Neuron (in vitro differentiated cells): Measurements from ENCODE around the gene COG2.

Source experiments
- H2AFZ ChIP-seq: one replicate; pipeline ENCODE4 v1.6.1; 2013; ENCODE audit warnings: low read depth, mild to moderate bottlenecking, inconsistent platforms, low read length, moderate library complexity
- H3K27me3 ChIP-seq: one replicate; pipeline ENCODE4 v1.6.1; 2013; ENCODE audit warnings: low read length; ENCODE audit not compliant: insufficient read depth
- H3K36me3 ChIP-seq: one replicate; pipeline ENCODE4 v1.6.1; 2013; ENCODE audit warnings: low read length; ENCODE audit not compliant: insufficient read depth
- H3K4me1 ChIP-seq: one replicate; pipeline ENCODE4 v1.6.1; 2013; ENCODE audit warnings: low read length; ENCODE audit not compliant: insufficient read depth
- H3K4me3 ChIP-seq: 2 replicates; pipeline ENCODE4 v1.5.1; 2013; ENCODE audit warnings: mild to moderate bottlenecking, low read length, moderate library complexity
- H3K9me3 ChIP-seq: one replicate; pipeline ENCODE4 v1.6.1; 2013; ENCODE audit warnings: low read length

COG2 gene

GRCh38 chr1:230701895-230702768, 59.9 kb downstream of the COG2 start:
- Histone ChIP-seq H3K27me3 (peaks cover 10% of the 10 kb centered on the region), H3K4me1 (peaks cover 13% of the 10 kb centered on the region), H3K36me3 (no peaks in the 10 kb centered on the region), H3K9me3 (no peaks in the 10 kb centered on the region), H3K4me3 (no peak overlapping the region), H2AFZ (no peak overlapping the region)

- Histone ChIP-seq H3K27me3 (peaks cover 18% of the 10 kb centered on the region), H3K36me3 (no peaks in the 10 kb centered on the region), H3K9me3 (no peaks in the 10 kb centered on the region), H3K4me3 (no peak overlapping the region), H3K4me1 (peaks cover 13% of the 10 kb centered on the region), H2AFZ (no peak overlapping the region)
Observed at GRCh38 chr1:230702934-230703678, 60.8 kb downstream of the COG2 start.

- H3K4me3 ChIP-seq = no peak overlapping the region
- H2AFZ ChIP-seq = no peak overlapping the region
- no peaks in the 10 kb centered on the region for H3K9me3 ChIP-seq
- no peaks in the 10 kb centered on the region for H3K36me3 ChIP-seq
- H3K27me3 ChIP-seq = peaks cover 21% of the 10 kb centered on the region
- H3K4me1 ChIP-seq = peaks cover 13% of the 10 kb centered on the region
Observed at GRCh38 chr1:230703679-230704385, 61.6 kb downstream of the COG2 start.

- Histone ChIP-seq H3K9me3 (no peaks in the 10 kb centered on the region), H3K27me3 (peaks cover 23% of the 10 kb centered on the region), H2AFZ (no peak overlapping the region), H3K4me3 (no peak overlapping the region), H3K4me1 (peaks cover 13% of the 10 kb centered on the region), H3K36me3 (no peaks in the 10 kb centered on the region)
Observed at GRCh38 chr1:230704830-230705229, 62.5 kb downstream of the COG2 start.

DNA sequence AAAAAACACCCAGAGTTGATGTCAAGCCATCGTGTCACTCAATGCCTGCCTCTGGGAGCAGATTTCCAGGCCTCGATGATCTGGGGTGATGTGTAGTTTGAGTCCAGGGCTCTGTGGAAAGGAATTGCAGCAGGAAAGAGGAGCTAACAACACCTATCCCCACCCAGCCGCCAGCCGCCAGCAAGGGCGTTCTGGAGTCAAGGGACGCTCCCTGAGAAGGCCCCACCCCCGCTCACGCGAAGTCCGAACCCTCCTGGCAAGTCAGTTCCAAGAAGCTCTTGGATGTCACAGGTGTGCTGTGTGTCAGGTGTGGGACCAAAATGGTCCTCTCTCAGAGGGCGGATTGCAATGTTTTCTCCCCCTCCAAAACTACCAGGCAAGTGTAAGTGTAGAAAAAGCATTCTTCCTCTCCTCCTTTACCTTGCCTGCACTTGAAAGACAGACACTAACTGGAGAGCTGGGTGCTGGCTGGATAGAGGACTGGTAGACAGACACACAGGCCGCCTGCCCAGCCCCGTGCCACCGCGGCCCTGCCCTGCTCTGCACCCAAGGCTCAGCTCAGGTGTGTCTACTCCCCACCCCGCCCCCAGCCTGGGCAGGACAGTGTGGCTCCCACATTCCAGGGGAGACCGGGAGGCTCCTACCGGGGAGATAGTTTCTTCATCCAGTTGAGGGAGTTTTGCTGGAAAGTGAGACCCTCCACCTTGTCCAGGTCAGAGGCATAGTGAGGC, 63.2 kb downstream of the COG2 start:
- Histone ChIP-seq H2AFZ (no peak overlapping the region), H3K9me3 (no peaks in the 10 kb centered on the region), H3K27me3 (peaks cover 23% of the 10 kb centered on the region), H3K4me3 (no peak overlapping the region), H3K4me1 (peaks cover 13% of the 10 kb centered on the region), H3K36me3 (no peaks in the 10 kb centered on the region)

GRCh38 chr1:230706020-230706699, 63.9 kb downstream of the COG2 start:
- H2AFZ ChIP-seq = no peak overlapping the region
- peaks cover 13% of the 10 kb centered on the region for H3K4me1 ChIP-seq
- H3K36me3 ChIP-seq = no peaks in the 10 kb centered on the region
- peaks cover 23% of the 10 kb centered on the region for H3K27me3 ChIP-seq
- no peak overlapping the region for H3K4me3 ChIP-seq
- H3K9me3 ChIP-seq = no peaks in the 10 kb centered on the region

GRCh38 chr1:230706887-230707731, 64.8 kb downstream of the COG2 start:
- Histone ChIP-seq H2AFZ (no peak overlapping the region), H3K9me3 (no peaks in the 10 kb centered on the region), H3K27me3 (peaks cover 23% of the 10 kb centered on the region), H3K36me3 (no peaks in the 10 kb centered on the region), H3K4me3 (no peak overlapping the region), H3K4me1 (peaks cover 13% of the 10 kb centered on the region)

GRCh38 chr1:230707732-230708630, 65.7 kb downstream of the COG2 start:
- H3K36me3 ChIP-seq = no peaks in the 10 kb centered on the region
- H3K27me3 ChIP-seq = peaks cover 23% of the 10 kb centered on the region
- no peaks in the 10 kb centered on the region for H3K9me3 ChIP-seq
- H2AFZ ChIP-seq = no peak overlapping the region
- H3K4me3 ChIP-seq = no peak overlapping the region
- H3K4me1 ChIP-seq = peaks cover 5% of the 10 kb centered on the region

GRCh38 chr1:230708631-230709580, 66.6 kb downstream of the COG2 start:
- H3K4me1 ChIP-seq = no peaks in the 10 kb centered on the region
- peaks cover 21% of the 10 kb centered on the region for H3K27me3 ChIP-seq
- H2AFZ ChIP-seq = no peak overlapping the region
- no peaks in the 10 kb centered on the region for H3K36me3 ChIP-seq
- H3K4me3 ChIP-seq = no peak overlapping the region
- no peaks in the 10 kb centered on the region for H3K9me3 ChIP-seq
